ENCODE data around the gene TNP2. TPM values are rescaled to one million over a fixed set of nuclear protein-coding genes. Genes with fewer than 3 reads are reported as not detected.
A peak's percentile ranks its signal among the peaks of the same experiment; 100 is the strongest.

The TNP2 gene
- not detected for polyA plus RNA-seq (2013, experiment 1 of 2; ENCODE audit: insufficient read length)
- not detected for polyA plus RNA-seq (2013, experiment 2 of 2; ENCODE audit: insufficient read length)

DNA sequence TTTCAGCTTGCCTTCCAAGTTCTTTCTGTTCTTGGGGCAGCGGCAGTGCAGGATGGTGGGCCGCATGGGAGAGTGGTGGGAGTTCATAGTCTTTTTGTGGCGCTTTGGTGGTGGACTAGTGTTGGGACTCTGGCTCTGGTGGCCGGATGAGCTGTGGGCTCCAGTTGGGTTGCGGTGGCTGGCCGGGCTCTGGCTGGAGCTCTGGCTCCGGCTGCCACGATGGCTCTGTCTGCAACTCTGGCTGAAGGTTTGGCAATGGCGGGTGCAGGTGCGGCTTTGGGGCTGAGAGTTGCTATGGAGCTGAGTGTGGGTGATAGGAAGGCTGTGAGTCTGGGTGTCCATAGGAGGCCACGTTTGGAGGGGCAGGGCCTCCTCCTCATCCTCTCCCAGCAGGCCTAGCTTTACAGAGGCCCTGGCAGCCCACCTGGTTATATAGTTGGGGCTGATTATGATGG lies at the start of gene TNP2:
Gene TNP2, minus strand, starts transcription at position 405 of the 455 bp plus-strand sequence. Its CDS starts 63 bp downstream, at position 342.
- no peak for DNase-seq

DNA sequence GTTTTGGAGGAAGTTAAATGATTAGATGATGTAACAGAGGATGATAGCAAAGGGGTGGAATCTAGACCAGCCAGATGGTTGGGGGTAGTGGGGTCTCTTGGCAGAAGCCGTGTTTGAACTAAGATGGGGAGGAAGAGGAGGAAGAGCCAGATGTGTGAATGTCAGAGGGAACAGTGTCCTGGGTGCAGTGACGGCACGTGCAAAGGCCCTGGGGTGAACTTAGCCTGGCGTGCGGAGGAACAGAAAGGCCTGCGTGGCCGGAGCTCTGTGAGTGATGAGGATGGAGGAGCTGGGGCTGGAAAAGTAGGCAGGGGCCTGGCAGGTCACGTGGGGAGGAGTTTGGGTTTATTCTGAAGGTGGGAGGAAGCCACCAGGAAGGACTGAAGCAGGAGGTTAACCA lies 49.7 kb upstream of the TNP2 start:
- DNase-seq: no peak

DNA sequence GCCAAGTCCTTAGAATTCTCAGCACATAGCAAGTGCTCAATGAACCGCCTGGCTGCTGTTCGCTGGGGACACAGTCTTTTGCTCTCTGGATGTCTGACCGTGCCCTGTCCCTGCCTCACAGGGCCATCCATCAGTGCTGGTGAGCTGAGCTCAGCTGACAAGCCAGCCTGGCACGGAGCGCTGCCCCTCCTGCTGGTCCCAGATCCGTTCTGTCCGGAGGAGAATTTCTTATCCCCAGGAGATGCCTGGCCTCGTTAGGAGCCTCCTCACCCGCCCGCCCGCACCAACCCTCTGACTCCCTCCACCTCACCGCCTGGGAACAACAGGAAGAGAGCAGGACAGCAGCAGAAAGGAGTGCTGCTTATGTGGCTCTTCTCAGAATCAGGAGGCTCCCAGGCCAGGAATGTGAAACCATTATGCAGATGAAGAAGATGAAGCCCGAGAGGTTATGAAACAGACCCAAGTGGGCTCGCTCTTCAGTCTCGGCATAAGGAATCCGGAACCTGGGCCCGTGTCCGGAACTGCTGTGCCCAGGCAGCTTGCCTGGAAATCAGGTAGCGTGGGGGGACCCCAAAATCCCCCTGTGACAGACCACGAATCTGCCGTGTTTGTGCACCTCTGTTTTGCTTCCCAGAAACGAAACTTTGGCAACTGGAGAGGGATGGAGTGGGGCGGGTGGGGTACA lies 47.3 kb upstream of the TNP2 start:
- DNase-seq: peak; percentile 34

DNA sequence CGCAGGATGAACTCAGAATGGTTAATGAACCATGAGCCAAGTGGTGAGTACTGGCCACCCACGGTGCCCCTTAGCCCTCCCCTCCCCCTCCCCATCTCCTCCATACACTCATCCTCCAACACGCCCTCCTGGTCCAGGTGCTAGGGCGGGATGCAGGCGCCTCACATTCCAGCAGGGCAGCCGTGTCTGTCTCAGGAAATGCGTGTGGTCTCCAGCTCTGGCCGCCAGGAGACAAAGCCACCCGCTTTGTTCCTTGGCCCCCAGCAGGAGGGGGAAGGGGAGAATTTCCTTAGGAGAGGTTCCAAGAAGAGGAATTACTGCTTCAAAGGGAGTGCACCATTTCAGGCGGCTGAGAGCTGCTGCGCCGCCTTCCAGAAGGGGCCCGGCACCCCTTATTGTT lies 46.4 kb upstream of the TNP2 start:
- peak; percentile 67 for DNase-seq

DNA sequence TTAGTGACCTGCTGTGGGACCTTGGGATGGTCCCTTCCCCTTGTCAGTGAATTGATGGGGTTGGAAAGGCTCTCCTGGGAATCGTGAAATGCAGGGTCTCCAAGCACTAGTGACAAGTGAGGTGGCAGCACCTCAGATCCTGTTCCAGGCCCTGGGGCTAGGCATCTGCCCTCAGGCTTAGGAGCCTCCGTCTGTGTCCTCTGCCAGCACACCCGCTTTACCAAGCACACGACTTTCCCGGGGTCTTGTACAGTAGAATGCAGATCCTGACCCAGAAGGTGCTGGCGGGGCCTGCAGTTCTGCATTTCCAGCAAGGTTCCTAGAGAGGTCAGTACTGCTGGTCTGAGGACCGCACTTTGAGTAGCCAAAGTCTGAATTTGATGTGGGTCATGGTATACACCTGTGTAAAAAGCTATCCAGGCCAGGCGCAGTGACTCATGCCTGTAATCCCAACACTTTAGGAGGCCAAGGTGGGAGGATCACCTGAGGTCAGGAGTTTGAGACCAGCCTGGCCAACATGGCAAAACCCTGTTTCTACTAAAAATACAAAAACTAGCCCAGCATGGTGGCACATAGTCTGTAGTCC lies 45.3 kb upstream of the TNP2 start:
- no peak for DNase-seq

DNA sequence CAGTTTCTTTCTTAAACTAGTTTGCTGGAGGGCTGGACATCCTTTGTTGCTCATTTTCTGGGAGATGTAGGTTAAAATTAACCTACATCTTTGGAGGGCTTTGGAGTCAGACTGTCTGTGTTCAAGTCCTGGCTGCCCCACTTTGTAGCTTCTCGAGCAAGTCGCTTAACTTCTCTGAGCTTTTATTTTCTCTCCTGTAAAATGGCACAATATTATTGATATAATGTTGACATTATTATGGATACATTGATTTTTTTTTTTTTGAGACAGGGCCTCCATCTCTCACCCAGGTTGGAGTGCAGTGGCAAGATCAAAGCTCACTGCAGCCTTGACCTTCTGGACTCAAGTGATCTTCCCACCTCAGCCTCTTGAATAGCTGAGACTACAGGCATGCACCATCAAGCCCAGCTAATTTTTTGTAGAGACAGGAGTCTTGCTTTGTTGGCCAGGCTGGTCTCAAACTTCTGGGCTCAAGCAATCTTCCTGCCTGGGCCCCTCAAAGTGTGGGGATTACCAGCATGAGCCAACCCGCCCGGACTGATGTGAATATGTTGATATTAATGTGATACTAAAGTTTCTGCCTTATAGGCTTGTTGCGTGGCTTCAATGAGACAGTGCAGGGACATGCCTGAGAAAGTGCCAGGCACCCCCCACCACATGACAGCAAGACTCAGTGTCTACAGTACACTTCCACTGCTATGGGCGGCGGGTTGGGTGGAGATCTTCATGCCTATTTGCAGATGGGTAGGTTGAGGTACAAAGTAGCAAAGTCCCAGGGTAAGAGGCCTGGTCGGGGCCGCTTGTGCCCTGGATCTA lies 44.6 kb upstream of the TNP2 start:
- DNase-seq: no peak

DNA sequence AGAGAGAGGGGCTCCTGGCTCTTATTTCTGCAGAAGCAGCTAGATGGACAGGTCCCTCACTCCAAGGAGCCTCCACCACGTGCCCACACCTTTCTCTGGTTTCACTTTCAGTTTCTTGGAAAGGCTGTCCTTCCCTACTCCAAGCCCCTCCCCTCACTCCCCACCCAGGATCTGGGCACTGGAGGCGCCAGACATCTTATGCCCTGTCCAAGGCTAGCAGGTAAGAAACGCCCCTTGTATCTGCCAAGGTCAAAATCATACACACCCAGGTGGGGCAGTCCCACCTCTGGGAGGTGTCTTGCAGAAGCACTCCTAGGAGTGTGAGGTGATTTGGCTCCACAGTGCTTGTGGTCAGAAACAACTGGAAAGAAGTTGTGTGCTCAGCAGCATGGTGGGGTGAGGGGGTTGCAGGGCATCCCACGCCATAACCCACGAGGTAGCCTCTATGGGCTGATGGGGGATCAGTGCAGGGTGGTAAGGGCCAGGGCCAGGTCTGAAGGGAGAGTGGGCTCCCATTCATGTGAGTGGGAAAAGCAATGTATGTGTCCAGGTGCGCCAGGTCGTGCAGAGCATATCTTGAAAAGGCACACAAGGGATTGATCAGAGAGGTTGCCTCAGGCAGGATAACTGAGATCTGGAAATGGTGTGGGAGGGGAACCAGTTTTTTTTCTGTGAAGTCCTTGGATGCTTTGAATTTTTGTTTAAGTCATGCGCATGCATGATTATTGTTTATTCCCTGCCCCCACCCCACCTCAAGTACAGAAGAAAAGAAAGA lies 43.8 kb upstream of the TNP2 start:
- peak; percentile 66 for DNase-seq

DNA sequence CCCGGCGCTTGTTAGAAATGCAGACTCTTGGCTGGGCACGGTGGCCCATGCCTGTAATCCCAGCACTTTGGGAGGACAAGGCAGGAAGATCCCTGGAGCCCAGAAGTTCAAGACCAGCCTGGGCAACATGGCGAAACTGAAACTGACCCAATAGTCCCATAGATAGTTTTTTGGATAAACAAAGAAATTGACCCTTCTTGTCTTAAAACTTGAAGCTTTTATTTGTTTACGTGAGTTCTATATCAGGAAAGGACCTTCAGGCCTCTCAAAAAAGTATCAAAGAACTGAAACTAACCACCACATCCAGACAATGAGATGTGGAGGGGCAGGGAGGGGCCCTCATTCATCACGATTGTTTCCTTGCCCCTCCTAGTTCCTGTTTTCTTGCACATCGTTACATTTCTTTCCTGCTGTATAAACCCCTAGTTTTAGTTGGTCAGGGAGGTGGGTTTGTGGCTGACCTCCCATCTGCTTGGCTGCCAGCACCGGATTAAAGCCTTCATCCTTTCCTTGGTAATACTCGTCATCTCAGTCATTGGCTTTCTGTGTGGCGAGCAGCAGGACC lies 42.0 kb upstream of the TNP2 start:
- DNase-seq: no peak

DNA sequence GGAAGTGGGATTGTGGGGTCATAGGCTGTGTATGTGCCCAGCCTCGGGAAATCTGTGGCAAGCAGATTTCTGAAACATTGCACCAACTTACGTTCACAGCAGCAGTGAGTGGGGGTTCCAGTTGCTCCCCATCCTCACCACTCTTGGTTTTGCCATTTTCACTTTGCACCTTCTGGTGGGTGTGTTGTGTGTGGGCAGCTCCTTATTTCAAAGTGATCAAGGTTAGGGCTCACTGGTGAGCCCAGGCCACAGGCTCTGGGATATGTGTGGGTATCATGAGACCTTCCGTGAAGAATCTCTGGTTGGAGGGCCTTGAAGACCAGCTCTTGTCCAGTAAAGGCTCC lies 41.5 kb upstream of the TNP2 start:
- DNase-seq: no peak

DNA sequence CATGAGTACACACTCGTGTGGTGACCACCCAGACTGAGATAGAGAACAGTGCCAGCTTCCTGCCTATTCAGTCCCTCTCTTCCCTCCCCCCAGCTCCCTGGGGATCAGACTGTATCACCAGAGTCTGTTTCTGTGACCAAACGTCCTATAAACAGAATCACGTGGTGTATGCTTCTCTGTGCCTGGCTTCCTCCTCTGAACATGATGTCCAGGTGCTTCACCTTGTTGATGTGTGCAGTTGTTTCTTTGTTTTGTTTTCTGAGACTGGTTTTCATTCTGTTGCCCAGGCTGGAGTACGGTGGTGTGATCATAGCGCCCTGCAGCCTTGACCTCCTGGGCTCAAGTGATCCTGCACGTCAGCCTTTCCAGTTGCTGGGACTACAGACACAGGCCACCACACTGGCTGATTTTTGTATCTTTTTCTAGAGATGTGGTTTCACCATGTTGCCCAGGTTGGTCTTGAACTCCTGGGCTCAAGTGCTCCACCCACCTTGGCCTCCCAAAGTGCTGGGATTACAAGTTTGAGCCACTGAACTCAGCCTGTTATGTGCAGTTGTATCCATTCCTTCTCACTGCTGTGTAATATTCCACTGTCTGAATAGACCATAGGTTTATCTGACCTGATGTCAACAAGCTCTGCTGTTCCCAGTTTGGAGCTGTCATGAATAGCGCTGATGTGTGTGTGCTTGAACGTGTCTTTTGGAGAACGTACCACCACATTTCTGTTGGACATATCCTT lies 40.9 kb upstream of the TNP2 start:
- DNase-seq: peak; percentile 40

DNA sequence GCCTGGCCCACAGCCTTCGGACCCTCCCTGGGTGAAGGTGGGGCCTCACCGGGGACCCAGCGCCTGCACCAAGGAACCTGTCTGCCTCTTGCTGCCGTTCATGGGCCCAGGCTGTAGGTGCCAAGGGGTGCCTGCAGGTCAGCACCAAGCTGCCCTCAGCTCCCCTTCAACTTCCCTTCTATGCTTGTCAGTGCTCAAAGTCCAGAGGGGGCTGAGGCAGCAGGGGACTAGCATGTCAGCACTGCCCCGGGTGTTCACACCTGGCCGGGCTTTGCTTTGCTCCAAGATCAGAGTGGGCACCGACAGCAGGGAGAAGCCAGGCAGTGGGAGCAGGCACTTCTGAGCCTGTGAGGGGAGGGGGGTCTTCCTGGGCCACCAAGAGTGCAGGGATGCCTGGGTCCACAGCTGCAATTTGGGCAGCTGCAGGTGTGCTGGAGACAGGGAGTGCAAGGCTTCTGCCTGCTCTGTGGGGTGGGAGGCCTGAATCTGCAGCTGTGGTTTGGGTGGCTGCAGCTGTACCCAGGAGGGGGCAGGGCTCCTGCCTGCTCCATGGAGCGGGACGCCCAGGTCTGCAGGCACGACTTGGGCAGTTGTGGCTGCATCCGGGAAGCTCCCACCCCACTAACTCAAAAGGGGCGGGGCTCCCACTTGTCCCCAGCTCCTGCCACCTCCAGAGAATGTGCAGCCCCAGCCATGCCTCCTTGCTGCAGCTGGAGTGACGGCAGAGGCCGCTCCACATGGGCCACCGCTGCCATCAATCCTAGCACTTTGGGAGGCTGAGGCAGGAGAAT lies 39.6 kb upstream of the TNP2 start:
- no peak for DNase-seq

DNA sequence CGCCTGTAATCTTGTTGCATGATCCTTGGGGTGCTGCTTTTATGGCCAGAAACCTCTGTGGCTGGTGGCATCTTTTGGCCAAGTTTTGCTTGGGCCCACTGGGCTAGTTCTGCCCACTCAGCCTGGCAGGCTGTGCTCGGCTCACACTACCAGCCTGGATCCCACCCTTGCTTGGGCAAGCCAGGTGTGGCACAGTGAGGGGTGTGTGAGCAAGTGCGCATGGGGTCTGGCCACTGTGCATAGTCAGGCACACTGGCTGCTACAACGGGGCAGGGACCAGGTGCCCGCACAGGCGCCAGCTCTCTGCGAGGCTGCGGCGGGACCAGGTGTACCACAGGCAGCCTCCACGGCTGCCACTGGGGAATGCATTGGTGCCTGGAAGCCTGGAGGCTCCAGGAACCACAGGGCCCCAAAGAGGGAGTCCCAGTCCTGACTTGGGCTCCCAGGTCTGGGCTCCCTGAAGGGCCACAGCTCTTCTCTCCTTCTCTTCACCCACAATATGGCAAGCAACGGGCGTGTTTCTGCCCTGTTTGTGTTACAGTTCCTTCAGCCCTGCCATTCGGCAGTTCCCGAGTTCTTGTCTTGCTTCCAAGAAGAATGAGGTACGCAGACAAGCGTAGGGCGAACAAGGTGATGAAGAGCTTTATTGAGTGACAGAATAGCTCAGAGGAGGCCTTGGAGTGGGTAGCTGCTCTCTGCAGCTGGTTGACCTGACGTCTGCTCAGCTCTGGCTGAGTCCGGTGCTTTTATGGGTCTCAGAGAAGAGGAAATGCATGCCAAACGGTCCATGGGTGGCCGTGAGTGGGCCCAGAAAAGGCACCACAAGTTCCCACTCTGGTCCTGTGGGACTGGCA lies 38.7 kb upstream of the TNP2 start:
- DNase-seq: no peak

DNA sequence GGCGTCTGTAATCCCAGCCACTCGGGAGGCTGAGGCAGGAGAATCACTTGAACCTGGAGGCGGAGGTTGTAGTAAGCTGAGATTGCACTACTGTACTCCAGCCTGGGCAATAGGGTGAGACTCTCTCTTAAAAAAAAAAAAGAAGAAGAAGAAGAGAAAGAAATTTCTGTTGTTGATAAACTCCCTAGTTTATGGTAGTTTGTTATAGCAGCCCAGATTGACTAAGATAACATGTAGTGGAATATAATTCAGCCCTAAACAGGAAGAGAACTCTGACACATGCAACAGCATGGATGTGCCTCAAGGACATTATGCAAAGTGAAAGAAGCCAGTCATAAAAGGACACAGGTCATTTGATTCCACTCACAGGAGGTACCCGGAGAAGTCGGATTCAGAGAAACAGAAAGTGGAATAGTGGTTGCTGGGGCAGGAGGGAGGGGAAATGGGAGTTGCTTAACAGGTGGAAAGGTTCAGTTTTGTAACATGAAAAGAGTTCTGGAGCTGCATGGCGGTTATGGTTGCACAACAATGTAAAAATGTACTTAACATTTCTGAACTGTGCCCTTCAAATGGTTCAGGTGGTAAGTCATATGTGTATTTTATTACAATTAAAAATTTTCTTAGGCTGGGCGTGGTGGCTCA lies 38.0 kb upstream of the TNP2 start:
- DNase-seq: no peak

DNA sequence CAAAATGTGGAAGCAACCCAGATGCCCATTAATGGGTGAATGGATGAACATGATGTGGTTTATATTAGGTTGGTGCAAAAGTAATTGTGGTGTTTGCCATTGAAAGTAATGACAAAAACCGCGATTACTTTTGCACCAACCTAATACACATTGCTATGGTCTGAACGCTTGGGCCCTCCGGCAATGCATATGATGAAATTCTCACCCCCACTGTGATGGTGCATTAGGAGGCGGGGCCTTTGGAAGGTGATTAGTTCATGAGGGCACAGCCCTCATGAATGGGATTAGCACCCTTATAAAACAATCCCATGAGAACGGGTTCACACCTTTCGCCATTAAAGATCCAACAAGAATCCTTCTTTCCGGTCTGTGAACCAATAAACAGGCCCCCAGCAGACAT lies 37.3 kb upstream of the TNP2 start:
- DNase-seq: no peak

DNA sequence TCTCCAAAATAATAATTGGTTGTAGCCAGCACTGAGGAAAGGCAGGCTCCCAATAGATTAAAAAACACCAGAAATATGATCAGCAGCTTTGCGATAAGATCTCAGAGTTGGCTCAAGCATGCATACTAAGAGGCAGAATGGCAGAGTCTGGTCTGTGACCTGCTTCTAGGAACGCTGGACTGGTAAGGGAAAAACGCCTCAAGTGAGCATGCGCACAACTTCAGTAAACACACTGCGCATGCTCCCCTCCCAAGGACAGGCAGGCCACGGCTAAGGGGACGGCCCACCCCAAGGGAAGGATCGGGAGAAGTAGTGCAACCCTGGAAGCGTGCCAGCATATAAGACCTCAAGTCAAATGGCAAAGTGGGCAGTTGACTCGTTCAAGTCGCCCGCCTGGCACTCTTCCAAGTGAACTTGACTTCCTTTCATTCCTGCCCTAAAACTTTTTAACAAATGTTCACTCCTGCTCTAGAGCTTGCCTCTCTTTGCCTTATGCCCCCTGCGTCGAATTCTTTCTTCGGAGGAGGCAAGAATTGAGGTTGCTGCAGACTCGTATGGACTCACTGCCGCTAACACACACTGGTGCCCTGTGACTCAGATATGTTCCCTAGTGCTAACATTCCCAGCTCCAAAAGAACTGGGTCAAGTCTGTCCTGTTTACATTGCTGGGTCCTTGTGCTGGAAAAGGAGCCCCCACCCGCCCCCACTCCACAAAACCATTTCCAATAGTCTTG lies 34.4 kb upstream of the TNP2 start:
- DNase-seq: no peak

DNA sequence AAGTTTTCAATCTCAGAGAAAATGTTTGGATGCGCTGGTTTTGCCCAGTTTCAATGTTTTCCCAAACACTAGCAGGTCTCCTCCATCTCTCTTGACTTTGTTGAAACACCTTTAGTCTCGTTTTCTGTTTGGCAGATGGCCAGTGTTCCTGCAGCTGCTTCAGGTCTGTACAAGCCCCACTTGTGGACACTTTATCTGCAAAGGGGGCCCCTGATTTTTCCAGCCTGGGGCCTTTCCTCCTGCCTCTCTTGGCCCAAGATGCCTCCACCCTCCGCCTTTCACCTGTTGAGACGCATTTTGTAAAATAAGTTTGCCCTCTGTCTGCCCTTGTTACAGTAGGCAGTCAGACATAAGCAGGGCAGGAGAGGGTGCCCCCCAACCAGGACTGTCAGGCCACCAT lies 33.9 kb upstream of the TNP2 start:
- no peak for DNase-seq

DNA sequence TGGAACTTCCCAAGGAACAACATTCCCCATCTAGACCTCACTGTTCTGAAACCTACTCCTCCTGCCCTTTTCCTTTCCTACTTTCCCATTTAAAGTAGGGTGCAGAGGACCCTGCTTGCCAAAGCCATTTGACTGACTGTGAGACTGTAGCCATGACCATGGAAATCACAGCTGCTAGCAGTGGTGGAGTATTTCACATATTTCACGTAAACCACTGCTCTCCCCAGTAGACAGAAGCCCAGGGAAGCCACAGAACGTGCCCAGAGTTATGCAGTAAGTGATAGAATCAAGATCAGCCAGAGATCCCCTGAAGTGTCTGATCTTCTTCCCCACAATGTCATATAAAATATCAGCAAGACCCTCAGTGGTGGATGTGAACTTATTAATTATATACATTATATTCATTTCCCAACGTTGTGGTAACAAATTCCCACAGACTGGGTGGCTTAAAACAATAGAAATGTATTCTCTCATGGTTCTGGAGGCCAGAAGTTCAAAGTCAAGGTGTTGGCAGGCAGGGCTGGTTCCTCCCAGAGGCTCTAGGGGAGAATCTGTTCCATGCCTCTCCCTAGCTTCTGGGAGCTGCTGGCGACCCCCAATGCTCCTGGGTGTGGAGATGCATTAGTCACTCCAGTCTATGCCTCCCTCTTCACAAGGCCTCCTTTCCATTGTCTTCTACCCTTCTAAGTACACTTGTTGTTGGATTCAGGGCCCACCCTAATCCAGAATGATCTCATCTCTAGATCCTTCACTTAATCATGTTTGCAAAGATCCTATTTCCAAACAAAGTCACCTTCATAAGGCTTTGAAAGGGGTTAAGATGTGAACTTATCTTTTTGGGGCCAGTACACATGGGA lies 32.7 kb upstream of the TNP2 start:
- DNase-seq: no peak

DNA sequence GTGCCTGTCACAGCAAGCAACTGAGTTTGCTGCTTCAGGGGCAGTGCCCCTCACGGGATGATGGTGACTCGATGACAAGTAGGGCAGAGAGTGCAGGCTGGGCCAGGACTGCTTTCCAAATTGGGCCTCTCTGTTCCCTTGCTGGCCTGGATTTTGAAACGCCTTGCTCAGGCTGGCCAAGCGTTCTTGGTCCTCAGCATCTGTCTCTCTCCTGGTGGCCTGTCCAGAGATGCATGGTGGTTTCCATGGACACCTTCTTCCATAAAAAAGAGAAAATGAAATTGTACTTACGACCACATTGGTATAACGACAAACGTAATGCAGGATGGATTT lies 31.4 kb upstream of the TNP2 start:
- DNase-seq: no peak
